ENCODE data around the gene AP4M1. TPM values are rescaled to one million over a fixed set of nuclear protein-coding genes. Genes with fewer than 3 reads are reported as not detected.
A peak's percentile ranks its signal among the peaks of the same experiment; 100 is the strongest.

The AP4M1 gene
- total and polyA plus RNA-seq, 9 of the 15 experiments (the other 6 are each of a cell fraction or from before 2014, with no cell fraction given), result 1.3 to 30.9 (median 14.1) TPM

DNA sequence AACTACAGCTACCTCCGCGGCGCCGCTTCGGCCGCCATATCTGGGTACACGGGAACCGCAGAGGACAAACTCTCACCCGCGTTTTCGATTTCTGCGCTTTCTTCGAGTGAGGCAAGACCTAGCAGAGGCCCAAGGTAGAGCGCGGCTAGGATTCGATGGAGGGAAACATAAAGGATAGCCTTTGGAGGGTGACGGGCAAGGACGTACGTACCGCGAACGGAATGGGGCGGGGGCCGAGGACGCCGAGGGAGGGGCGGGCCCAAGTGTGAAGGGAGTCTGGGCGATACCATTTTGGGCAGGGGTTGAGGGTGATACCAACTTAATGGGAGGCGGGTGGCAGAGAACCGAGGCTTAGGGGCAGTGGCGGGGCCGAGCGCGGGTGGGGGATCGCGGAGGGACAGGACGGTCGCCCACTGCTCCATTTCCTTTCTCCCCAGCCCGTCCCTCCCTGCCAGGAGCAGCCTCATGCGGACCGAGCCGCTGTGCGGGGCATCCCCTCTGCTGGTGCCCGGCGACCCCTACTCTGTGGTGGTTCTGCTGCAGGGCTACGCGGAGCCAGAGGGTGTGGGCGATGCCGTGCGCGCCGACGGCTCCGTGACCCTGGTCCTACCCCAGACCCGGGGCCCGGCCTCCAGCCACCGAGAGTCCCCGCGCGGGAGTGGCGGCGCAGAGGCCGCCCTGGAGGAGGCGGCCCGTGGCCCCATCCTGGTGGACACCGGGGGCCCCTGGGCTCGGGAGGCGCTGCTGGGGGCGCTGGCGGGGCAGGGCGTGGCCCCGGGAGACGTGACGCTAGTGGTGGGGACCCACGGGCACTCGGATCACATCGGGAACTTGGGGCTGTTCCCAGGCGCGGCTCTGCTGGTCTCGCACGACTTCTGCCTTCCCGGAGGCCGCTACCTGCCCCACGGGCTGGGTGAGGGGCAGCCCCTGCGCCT, 25.8 kb downstream of the AP4M1 start, which contains the start of gene MBLAC1 (continued):
- TF ChIP-seq, protein P1, sequence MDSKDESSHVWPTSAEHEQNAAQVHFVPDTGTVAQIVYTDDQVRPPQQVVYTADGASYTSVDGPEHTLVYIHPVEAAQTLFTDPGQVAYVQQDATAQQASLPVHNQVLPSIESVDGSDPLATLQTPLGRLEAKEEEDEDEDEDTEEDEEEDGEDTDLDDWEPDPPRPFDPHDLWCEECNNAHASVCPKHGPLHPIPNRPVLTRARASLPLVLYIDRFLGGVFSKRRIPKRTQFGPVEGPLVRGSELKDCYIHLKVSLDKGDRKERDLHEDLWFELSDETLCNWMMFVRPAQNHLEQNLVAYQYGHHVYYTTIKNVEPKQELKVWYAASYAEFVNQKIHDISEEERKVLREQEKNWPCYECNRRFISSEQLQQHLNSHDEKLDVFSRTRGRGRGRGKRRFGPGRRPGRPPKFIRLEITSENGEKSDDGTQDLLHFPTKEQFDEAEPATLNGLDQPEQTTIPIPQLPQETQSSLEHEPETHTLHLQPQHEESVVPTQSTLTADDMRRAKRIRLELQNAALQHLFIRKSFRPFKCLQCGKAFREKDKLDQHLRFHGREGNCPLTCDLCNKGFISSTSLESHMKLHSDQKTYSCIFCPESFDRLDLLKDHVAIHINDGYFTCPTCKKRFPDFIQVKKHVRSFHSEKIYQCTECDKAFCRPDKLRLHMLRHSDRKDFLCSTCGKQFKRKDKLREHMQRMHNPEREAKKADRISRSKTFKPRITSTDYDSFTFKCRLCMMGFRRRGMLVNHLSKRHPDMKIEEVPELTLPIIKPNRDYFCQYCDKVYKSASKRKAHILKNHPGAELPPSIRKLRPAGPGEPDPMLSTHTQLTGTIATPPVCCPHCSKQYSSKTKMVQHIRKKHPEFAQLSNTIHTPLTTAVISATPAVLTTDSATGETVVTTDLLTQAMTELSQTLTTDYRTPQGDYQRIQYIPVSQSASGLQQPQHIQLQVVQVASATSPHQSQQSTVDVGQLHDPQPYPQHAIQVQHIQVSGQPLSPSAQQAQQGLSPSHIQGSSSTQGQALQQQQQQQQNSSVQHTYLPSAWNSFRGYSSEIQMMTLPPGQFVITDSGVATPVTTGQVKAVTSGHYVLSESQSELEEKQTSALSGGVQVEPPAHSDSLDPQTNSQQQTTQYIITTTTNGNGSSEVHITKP (IDR thresholded peaks at IDR 0.05; ENCODE audit: partially characterized antibody), result peak; percentile 99
- TF ChIP-seq POLR2AphosphoS5 (IDR thresholded peaks at IDR 0.05; ENCODE audit: control insufficient read depth, insufficient read depth, low read depth, low read length), result peak; percentile 94
- TF ChIP-seq, protein P2, sequence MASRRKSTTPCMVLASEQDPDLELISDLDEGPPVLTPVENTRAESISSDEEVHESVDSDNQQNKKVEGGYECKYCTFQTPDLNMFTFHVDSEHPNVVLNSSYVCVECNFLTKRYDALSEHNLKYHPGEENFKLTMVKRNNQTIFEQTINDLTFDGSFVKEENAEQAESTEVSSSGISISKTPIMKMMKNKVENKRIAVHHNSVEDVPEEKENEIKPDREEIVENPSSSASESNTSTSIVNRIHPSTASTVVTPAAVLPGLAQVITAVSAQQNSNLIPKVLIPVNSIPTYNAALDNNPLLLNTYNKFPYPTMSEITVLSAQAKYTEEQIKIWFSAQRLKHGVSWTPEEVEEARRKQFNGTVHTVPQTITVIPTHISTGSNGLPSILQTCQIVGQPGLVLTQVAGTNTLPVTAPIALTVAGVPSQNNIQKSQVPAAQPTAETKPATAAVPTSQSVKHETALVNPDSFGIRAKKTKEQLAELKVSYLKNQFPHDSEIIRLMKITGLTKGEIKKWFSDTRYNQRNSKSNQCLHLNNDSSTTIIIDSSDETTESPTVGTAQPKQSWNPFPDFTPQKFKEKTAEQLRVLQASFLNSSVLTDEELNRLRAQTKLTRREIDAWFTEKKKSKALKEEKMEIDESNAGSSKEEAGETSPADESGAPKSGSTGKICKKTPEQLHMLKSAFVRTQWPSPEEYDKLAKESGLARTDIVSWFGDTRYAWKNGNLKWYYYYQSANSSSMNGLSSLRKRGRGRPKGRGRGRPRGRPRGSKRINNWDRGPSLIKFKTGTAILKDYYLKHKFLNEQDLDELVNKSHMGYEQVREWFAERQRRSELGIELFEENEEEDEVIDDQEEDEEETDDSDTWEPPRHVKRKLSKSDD (conservative IDR thresholded peaks at IDR 0.05; ENCODE audit: low read length), result peak; percentile 26; the same call in 1 of the 2 replicates
- no peak; the same call in 1 of the 2 replicates for TF ChIP-seq CBX5 (IDR thresholded peaks at IDR 0.05; ENCODE audit: borderline replicate concordance, low read depth)
- TF ChIP-seq, protein P3, sequence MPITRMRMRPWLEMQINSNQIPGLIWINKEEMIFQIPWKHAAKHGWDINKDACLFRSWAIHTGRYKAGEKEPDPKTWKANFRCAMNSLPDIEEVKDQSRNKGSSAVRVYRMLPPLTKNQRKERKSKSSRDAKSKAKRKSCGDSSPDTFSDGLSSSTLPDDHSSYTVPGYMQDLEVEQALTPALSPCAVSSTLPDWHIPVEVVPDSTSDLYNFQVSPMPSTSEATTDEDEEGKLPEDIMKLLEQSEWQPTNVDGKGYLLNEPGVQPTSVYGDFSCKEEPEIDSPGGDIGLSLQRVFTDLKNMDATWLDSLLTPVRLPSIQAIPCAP (CRISPR knock-in tag; IDR thresholded peaks at IDR 0.05; ENCODE audit: borderline replicate concordance), result no peak
- TF ChIP-seq PURB (CRISPR knock-in tag; IDR thresholded peaks at IDR 0.05; ENCODE audit: low read depth), result no peak
- TF ChIP-seq FUS (optimal IDR thresholded peaks at IDR 0.05; ENCODE audit: low read depth, low read length), result peak; percentile 67
- TF ChIP-seq ZNF76 (CRISPR knock-in tag; IDR thresholded peaks at IDR 0.05; ENCODE audit: borderline replicate concordance), result no peak
- TF ChIP-seq, protein P4, sequence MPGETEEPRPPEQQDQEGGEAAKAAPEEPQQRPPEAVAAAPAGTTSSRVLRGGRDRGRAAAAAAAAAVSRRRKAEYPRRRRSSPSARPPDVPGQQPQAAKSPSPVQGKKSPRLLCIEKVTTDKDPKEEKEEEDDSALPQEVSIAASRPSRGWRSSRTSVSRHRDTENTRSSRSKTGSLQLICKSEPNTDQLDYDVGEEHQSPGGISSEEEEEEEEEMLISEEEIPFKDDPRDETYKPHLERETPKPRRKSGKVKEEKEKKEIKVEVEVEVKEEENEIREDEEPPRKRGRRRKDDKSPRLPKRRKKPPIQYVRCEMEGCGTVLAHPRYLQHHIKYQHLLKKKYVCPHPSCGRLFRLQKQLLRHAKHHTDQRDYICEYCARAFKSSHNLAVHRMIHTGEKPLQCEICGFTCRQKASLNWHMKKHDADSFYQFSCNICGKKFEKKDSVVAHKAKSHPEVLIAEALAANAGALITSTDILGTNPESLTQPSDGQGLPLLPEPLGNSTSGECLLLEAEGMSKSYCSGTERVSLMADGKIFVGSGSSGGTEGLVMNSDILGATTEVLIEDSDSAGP (CRISPR knock-in tag; IDR thresholded peaks at IDR 0.05), result no peak
- peak; percentile 33; the same call in 1 of the 2 replicates for TF ChIP-seq L3MBTL2 (IDR thresholded peaks at IDR 0.05)
- no peak; the same call in 1 of the 2 replicates for TF ChIP-seq ZNF766 (CRISPR knock-in tag; conservative IDR thresholded peaks at IDR 0.05)
- peak; percentile 54 for TF ChIP-seq DPF2 (IDR thresholded peaks at IDR 0.05)
- TF ChIP-seq ESRRB (CRISPR knock-in tag; IDR thresholded peaks at IDR 0.05; ENCODE audit: borderline replicate concordance), result no peak
- TF ChIP-seq PHF20 (IDR thresholded peaks at IDR 0.05; ENCODE audit: partially characterized antibody), result peak; percentile 48
- TF ChIP-seq, protein P5, sequence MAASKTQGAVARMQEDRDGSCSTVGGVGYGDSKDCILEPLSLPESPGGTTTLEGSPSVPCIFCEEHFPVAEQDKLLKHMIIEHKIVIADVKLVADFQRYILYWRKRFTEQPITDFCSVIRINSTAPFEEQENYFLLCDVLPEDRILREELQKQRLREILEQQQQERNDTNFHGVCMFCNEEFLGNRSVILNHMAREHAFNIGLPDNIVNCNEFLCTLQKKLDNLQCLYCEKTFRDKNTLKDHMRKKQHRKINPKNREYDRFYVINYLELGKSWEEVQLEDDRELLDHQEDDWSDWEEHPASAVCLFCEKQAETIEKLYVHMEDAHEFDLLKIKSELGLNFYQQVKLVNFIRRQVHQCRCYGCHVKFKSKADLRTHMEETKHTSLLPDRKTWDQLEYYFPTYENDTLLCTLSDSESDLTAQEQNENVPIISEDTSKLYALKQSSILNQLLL (CRISPR knock-in tag; IDR thresholded peaks at IDR 0.05; ENCODE audit: borderline replicate concordance), result no peak

Measured in K562 (cell line).